ENCODE data around the gene CCDC24.

The CCDC24 gene

GRCh38 chr1:43980255-43981134, 10.9 kb upstream of the CCDC24 start:
- no peak for DNase-seq (ENCODE audit: low spot score)

- no peak for DNase-seq (ENCODE audit: low spot score)
These were observed 10.3 kb upstream of the CCDC24 start for GRCh38 chr1:43981135-43981491.

GRCh38 chr1:43981636-43982035, 9.8 kb upstream of the CCDC24 start:
- no peak for DNase-seq (ENCODE audit: low spot score)

- no peak for DNase-seq (ENCODE audit: low spot score)
These were observed 9.2 kb upstream of the CCDC24 start for GRCh38 chr1:43982241-43982640.

- no peak for DNase-seq (ENCODE audit: low spot score)
These were observed 8.6 kb upstream of the CCDC24 start for GRCh38 chr1:43982808-43983207.

- no peak for DNase-seq (ENCODE audit: low spot score)
These were observed 8.0 kb upstream of the CCDC24 start for GRCh38 chr1:43983253-43983899.

GRCh38 chr1:43984855-43985254, 6.5 kb upstream of the CCDC24 start:
- DNase-seq (ENCODE audit: low spot score), result no peak

- DNase-seq (ENCODE audit: low spot score), result no peak
These were observed 5.3 kb upstream of the CCDC24 start for GRCh38 chr1:43985984-43986595.

- no peak for DNase-seq (ENCODE audit: low spot score)
These were observed 4.7 kb upstream of the CCDC24 start for GRCh38 chr1:43986712-43987111.

- no peak for DNase-seq (ENCODE audit: low spot score)
These were observed 4.1 kb upstream of the CCDC24 start for GRCh38 chr1:43987159-43987902.

GRCh38 chr1:43990271-43991199, 864 bp upstream of the CCDC24 start:
- DNase-seq (ENCODE audit: low spot score), result no peak

GRCh38 chr1:43991200-43991475, 261 bp upstream of the CCDC24 start:
- DNase-seq (ENCODE audit: low spot score), result no peak

- no peak for DNase-seq (ENCODE audit: low spot score)
These were observed 1.0 kb downstream of the CCDC24 start for GRCh38 chr1:43992232-43992995.

- DNase-seq (ENCODE audit: low spot score), result no peak
These were observed 2.0 kb downstream of the CCDC24 start for GRCh38 chr1:43993206-43993914.

GRCh38 chr1:43994071-43994470, 2.7 kb downstream of the CCDC24 start:
- DNase-seq (ENCODE audit: low spot score), result no peak

- no peak for DNase-seq (ENCODE audit: low spot score)
These were observed 3.7 kb downstream of the CCDC24 start for GRCh38 chr1:43994794-43995790.

GRCh38 chr1:43995984-43996732, 4.8 kb downstream of the CCDC24 start:
- DNase-seq (ENCODE audit: low spot score), result no peak

- no peak for DNase-seq (ENCODE audit: low spot score)
These were observed 5.3 kb downstream of the CCDC24 start for GRCh38 chr1:43996733-43997115.
